Lower leg skin (tissue), 3 donors: Measurements from ENCODE around the gene GPRC5B.

ENCODE experiments used
- POLR2A ChIP-seq, 2 donors: fragments of 450-650 bp; IDR thresholded peaks; one replicate each; pipeline ENCODE4 v1.6.1; 2016 to 2017; ENCODE audit warnings: antibody characterized with exemption in 2 of 2, mild to moderate bottlenecking in 1 of 2, moderate library complexity in 1 of 2
- TF ChIP-seq, protein P1 (sequence below), 3 donors: fragments of 450-650 bp; IDR thresholded peaks; one replicate each; pipeline ENCODE4 v1.5.1; 2016; ENCODE audit warnings: antibody characterized with exemption in 3 of 3, mild to moderate bottlenecking in 3 of 3, moderate library complexity in 2 of 3

DNA sequence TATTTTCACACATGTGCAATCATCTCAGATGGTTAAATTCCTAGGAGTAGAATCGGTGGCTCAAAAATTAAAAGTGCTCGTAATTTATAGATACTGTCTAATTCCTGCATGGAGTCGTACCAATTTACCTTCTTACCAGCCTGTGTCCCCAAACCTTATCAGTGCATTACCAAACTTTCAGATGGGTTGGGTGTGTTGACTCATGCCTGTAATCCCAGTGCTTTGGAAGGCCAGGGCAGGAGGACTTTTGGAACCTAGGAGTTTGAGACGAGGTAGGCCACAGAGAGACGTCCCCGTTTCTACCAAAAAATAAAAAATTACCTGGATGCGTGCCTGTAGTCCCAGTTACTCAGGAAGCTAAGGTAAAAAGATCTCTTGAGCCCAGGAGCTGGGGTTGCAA lies 34.5 kb upstream of the GPRC5B start:
- TF ChIP-seq, protein P1, sequence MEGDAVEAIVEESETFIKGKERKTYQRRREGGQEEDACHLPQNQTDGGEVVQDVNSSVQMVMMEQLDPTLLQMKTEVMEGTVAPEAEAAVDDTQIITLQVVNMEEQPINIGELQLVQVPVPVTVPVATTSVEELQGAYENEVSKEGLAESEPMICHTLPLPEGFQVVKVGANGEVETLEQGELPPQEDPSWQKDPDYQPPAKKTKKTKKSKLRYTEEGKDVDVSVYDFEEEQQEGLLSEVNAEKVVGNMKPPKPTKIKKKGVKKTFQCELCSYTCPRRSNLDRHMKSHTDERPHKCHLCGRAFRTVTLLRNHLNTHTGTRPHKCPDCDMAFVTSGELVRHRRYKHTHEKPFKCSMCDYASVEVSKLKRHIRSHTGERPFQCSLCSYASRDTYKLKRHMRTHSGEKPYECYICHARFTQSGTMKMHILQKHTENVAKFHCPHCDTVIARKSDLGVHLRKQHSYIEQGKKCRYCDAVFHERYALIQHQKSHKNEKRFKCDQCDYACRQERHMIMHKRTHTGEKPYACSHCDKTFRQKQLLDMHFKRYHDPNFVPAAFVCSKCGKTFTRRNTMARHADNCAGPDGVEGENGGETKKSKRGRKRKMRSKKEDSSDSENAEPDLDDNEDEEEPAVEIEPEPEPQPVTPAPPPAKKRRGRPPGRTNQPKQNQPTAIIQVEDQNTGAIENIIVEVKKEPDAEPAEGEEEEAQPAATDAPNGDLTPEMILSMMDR (IDR thresholded peaks at IDR 0.05), result no peak
- TF ChIP-seq POLR2A (IDR thresholded peaks at IDR 0.05), result no peak
